C4-2B (cell line): ENCODE measurements around the gene PACRG.

Experiments
- ZFX ChIP-seq: fragments of 450-650 bp; IDR thresholded peaks from 2 replicates; pipeline ENCODE4 v1.6.1; 2017
- TF ChIP-seq, protein P1 (sequence below): fragments of 450-650 bp; conservative IDR thresholded peaks from 2 replicates; pipeline ENCODE4 v1.5.1; 2017; ENCODE audit warnings: mild to moderate bottlenecking

- TF ChIP-seq, protein P1, sequence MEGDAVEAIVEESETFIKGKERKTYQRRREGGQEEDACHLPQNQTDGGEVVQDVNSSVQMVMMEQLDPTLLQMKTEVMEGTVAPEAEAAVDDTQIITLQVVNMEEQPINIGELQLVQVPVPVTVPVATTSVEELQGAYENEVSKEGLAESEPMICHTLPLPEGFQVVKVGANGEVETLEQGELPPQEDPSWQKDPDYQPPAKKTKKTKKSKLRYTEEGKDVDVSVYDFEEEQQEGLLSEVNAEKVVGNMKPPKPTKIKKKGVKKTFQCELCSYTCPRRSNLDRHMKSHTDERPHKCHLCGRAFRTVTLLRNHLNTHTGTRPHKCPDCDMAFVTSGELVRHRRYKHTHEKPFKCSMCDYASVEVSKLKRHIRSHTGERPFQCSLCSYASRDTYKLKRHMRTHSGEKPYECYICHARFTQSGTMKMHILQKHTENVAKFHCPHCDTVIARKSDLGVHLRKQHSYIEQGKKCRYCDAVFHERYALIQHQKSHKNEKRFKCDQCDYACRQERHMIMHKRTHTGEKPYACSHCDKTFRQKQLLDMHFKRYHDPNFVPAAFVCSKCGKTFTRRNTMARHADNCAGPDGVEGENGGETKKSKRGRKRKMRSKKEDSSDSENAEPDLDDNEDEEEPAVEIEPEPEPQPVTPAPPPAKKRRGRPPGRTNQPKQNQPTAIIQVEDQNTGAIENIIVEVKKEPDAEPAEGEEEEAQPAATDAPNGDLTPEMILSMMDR = no peak
- TF ChIP-seq ZFX = no peak
These were observed 118.2 kb downstream of the PACRG start for GRCh38 chr6:162845972-162846371.
